ENCODE results near the gene PPP5C.
"Not testable (repeated sequence)": the region's sequence is repeated elsewhere in the genome, so short reads cannot be mapped to it uniquely, and the experiment has no call there.

Gene PPP5C

GRCh38 chr19:46392837-46393236, 46.0 kb downstream of the PPP5C start:
- Histone ChIP-seq H3K4me3 (ENCODE audit: insufficient read depth, low read length, poor library complexity, severe bottlenecking) (no peak overlapping the region), H3K36me3 (ENCODE audit: low read length) (no peaks in the 10 kb centered on the region), H3K27ac (ENCODE audit: low read depth, low read length) (no peak overlapping the region), H3K79me2 (ENCODE audit: insufficient read depth, low read length) (no peaks in the 10 kb centered on the region), H3F3A (ENCODE audit: insufficient read depth) (peaks cover 8% of the 10 kb centered on the region), H3K4me2 (ENCODE audit: low read depth, low read length, poor library complexity, severe bottlenecking) (no peak overlapping the region), H4K20me1 (ENCODE audit: low read depth, low read length) (no peaks in the 10 kb centered on the region), H3K9me3 (ENCODE audit: insufficient read depth, low read length) (no peaks in the 10 kb centered on the region), H2AFZ (ENCODE audit: low read depth, low read length, severe bottlenecking) (no peak overlapping the region), H3K27me3 (ENCODE audit: low read length) (no peaks in the 10 kb centered on the region), H3K9me2 (replicated peaks; ENCODE audit: insufficient read depth, low read length) (no peaks in the 10 kb centered on the region), H3K9ac (ENCODE audit: low read length) (no peak overlapping the region)
- TF ChIP-seq, protein P1, sequence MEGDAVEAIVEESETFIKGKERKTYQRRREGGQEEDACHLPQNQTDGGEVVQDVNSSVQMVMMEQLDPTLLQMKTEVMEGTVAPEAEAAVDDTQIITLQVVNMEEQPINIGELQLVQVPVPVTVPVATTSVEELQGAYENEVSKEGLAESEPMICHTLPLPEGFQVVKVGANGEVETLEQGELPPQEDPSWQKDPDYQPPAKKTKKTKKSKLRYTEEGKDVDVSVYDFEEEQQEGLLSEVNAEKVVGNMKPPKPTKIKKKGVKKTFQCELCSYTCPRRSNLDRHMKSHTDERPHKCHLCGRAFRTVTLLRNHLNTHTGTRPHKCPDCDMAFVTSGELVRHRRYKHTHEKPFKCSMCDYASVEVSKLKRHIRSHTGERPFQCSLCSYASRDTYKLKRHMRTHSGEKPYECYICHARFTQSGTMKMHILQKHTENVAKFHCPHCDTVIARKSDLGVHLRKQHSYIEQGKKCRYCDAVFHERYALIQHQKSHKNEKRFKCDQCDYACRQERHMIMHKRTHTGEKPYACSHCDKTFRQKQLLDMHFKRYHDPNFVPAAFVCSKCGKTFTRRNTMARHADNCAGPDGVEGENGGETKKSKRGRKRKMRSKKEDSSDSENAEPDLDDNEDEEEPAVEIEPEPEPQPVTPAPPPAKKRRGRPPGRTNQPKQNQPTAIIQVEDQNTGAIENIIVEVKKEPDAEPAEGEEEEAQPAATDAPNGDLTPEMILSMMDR (IDR thresholded peaks at IDR 0.05; ENCODE audit: insufficient read depth, low read length, poor library complexity, severe bottlenecking), result no peak
- no peak for TF ChIP-seq EZH2phosphoT487 (conservative IDR thresholded peaks at IDR 0.05; ENCODE audit: low read length)

- H3K9me2 ChIP-seq (replicated peaks; ENCODE audit: insufficient read depth, low read length), result no peaks in the 10 kb centered on the region
These were observed 46.8 kb downstream of the PPP5C start for GRCh38 chr19:46393456-46394401.

DNA sequence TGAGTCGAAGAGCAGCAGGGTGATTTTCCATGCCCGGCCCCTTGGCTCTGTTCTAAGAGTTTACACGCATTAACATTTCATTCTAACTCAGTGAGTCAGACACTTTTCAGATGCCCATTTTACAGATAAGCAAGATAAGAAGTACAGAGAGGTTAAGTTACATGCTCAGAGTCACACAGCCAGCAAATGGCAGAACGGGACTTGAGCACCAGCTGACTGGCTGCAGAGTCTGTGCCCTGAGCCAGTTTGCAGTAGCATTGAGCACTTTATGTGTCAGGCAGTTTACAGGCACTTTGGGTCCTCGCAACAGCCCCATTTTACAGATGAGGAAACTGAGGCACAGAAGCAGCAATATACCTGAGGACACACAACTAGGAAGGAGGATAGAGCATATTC, 47.5 kb downstream of the PPP5C start:
- TF ChIP-seq, protein P1 (IDR thresholded peaks at IDR 0.05; ENCODE audit: insufficient read depth, low read length, poor library complexity, severe bottlenecking), result no peak
- no peak for TF ChIP-seq EZH2phosphoT487 (conservative IDR thresholded peaks at IDR 0.05; ENCODE audit: low read length)

More at GRCh38 chr19:46393456-46394401, 46.8 kb downstream of the PPP5C start:
- TF ChIP-seq EZH2phosphoT487 (conservative IDR thresholded peaks at IDR 0.05; ENCODE audit: low read length), result no peak
- TF ChIP-seq, protein P1 (IDR thresholded peaks at IDR 0.05; ENCODE audit: insufficient read depth, low read length, poor library complexity, severe bottlenecking), result no peak
- Histone ChIP-seq H3K36me3 (ENCODE audit: low read length) (no peaks in the 10 kb centered on the region), H3K9me3 (ENCODE audit: insufficient read depth, low read length) (no peaks in the 10 kb centered on the region), H2AFZ (ENCODE audit: low read depth, low read length, severe bottlenecking) (no peak overlapping the region), H3K4me3 (ENCODE audit: insufficient read depth, low read length, poor library complexity, severe bottlenecking) (no peak overlapping the region), H3F3A (ENCODE audit: insufficient read depth) (peaks cover 8% of the 10 kb centered on the region), H3K27ac (ENCODE audit: low read depth, low read length) (no peak overlapping the region), H3K9ac (ENCODE audit: low read length) (no peak overlapping the region), H3K27me3 (ENCODE audit: low read length) (no peaks in the 10 kb centered on the region), H3K4me2 (ENCODE audit: low read depth, low read length, poor library complexity, severe bottlenecking) (no peak overlapping the region), H3K79me2 (ENCODE audit: insufficient read depth, low read length) (no peaks in the 10 kb centered on the region), H4K20me1 (ENCODE audit: low read depth, low read length) (no peaks in the 10 kb centered on the region)

GRCh38 chr19:46397801-46398479, 51.1 kb downstream of the PPP5C start:
- not testable (repeated sequence) for H4K20me1 ChIP-seq (ENCODE audit: low read depth, low read length); H3K4me2 ChIP-seq (ENCODE audit: low read depth, low read length, poor library complexity, severe bottlenecking); H2AFZ ChIP-seq (ENCODE audit: low read depth, low read length, severe bottlenecking); H3K9ac ChIP-seq (ENCODE audit: low read length); H3K27ac ChIP-seq (ENCODE audit: low read depth, low read length); H3K4me3 ChIP-seq (ENCODE audit: insufficient read depth, low read length, poor library complexity, severe bottlenecking); H3K9me3 ChIP-seq (ENCODE audit: insufficient read depth, low read length); H3K79me2 ChIP-seq (ENCODE audit: insufficient read depth, low read length); H3K36me3 ChIP-seq (ENCODE audit: low read length); H3K9me2 ChIP-seq (replicated peaks; ENCODE audit: insufficient read depth, low read length); H3K27me3 ChIP-seq (ENCODE audit: low read length)
- H3F3A ChIP-seq (ENCODE audit: insufficient read depth), result peaks cover 12% of the 10 kb centered on the region

More for the DNA sequence above, 47.5 kb downstream of the PPP5C start:
- peaks cover 8% of the 10 kb centered on the region for H3F3A ChIP-seq (ENCODE audit: insufficient read depth)
- no peak overlapping the region for H3K9ac ChIP-seq (ENCODE audit: low read length)
- H3K79me2 ChIP-seq (ENCODE audit: insufficient read depth, low read length), result no peaks in the 10 kb centered on the region
- no peaks in the 10 kb centered on the region for H3K9me2 ChIP-seq (replicated peaks; ENCODE audit: insufficient read depth, low read length)
- H4K20me1 ChIP-seq (ENCODE audit: low read depth, low read length), result no peaks in the 10 kb centered on the region
- H3K27ac ChIP-seq (ENCODE audit: low read depth, low read length), result no peak overlapping the region
- no peaks in the 10 kb centered on the region for H3K9me3 ChIP-seq (ENCODE audit: insufficient read depth, low read length)
- H3K36me3 ChIP-seq (ENCODE audit: low read length), result no peaks in the 10 kb centered on the region
- H3K27me3 ChIP-seq (ENCODE audit: low read length), result no peaks in the 10 kb centered on the region
- no peak overlapping the region for H2AFZ ChIP-seq (ENCODE audit: low read depth, low read length, severe bottlenecking)
- no peak overlapping the region for H3K4me2 ChIP-seq (ENCODE audit: low read depth, low read length, poor library complexity, severe bottlenecking)
- no peak overlapping the region for H3K4me3 ChIP-seq (ENCODE audit: insufficient read depth, low read length, poor library complexity, severe bottlenecking)

Data from SU-DHL-6 (cell line).